ENCODE data around the gene ACTL6A.
"Not testable (repeated sequence)": the region's sequence is repeated elsewhere in the genome, so short reads cannot be mapped to it uniquely, and the experiment has no call there.

ACTL6A gene

GRCh38 chr3:179562591-179563270 lies at the start of gene ACTL6A:
ACTL6A (plus strand) TSS chr3:179562926; CDS start chr3:179563093, 167 bp downstream.
- peak; percentile 99 for DNase-seq

GRCh38 chr3:179513862-179514261 lies 48.9 kb upstream of the ACTL6A start:
- no peak for DNase-seq

- DNase-seq = not testable (repeated sequence)
Measured at GRCh38 chr3:179516461-179517251, 46.1 kb upstream of the ACTL6A start.

- no peak for DNase-seq
Measured at GRCh38 chr3:179526482-179526881, 36.2 kb upstream of the ACTL6A start.

- peak; percentile 73 for DNase-seq
Measured at GRCh38 chr3:179526989-179527391, 35.7 kb upstream of the ACTL6A start.

- peak; percentile 46 for DNase-seq
Measured at GRCh38 chr3:179528772-179529171, 34.0 kb upstream of the ACTL6A start.

- DNase-seq = no peak
Measured at GRCh38 chr3:179531576-179531975, 31.1 kb upstream of the ACTL6A start.

GRCh38 chr3:179533274-179533673 lies 29.5 kb upstream of the ACTL6A start:
- DNase-seq = no peak

GRCh38 chr3:179536256-179536655 lies 26.5 kb upstream of the ACTL6A start:
- DNase-seq = no peak

GRCh38 chr3:179541094-179541493 lies 21.6 kb upstream of the ACTL6A start:
- no peak for DNase-seq

GRCh38 chr3:179541596-179541995 lies 21.1 kb upstream of the ACTL6A start:
- no peak for DNase-seq

GRCh38 chr3:179542375-179542774 lies 20.4 kb upstream of the ACTL6A start:
- no peak for DNase-seq

- DNase-seq = no peak
Measured at GRCh38 chr3:179544981-179545645, 17.6 kb upstream of the ACTL6A start.

- no peak for DNase-seq
Measured at GRCh38 chr3:179546814-179547241, 15.9 kb upstream of the ACTL6A start.

- no peak for DNase-seq
Measured at GRCh38 chr3:179551349-179552105, 11.2 kb upstream of the ACTL6A start.

- peak; percentile 54 for DNase-seq
Measured at GRCh38 chr3:179558742-179559364, 3.9 kb upstream of the ACTL6A start.

- DNase-seq = no peak
Measured at GRCh38 chr3:179560791-179561190, 1.9 kb upstream of the ACTL6A start.

GRCh38 chr3:179563271-179563783 lies 601 bp downstream of the ACTL6A start:
- peak; percentile 57 for DNase-seq

GRCh38 chr3:179565496-179565895 lies 2.8 kb downstream of the ACTL6A start:
- DNase-seq = no peak

- DNase-seq = no peak
Measured at GRCh38 chr3:179580992-179581391, 18.3 kb downstream of the ACTL6A start.

- no peak for DNase-seq
Measured at GRCh38 chr3:179589143-179589542, 26.4 kb downstream of the ACTL6A start.

- DNase-seq = no peak
Measured at GRCh38 chr3:179590669-179591068, 27.9 kb downstream of the ACTL6A start.

All from NCI-H2227 treated with DMSO at 0.1 percent for 48 hours (cell line).